Heart left ventricle (tissue), 16 donors: ENCODE results near the gene NELFCD. TPM values are rescaled to one million over a fixed set of nuclear protein-coding genes. Genes with fewer than 3 reads are reported as not detected.

Source experiments
- ATAC-seq, 4 donors: fragments of 200-7000 bp; cut with Tn5 transposase; one replicate each; pipeline ENCODE4 v1.9.1; 2020 to 2022; ENCODE audit warnings: moderate library complexity in 4 of 4, mild to moderate bottlenecking in 3 of 4, moderate number of reproducible peaks in 1 of 4
- DNase-seq, 5 donors: peaks; one replicate each; pipeline ENCODE4 v3.0.0-alpha.2; 2020
- H3K27ac ChIP-seq, 12 donors: fragments of 200-600 bp; sonication (generic) in 4 of 12; one replicate each; pipeline versions ENCODE4 v1.5.0 to v1.8.0; 2016 to 2022; ENCODE audit warnings: mild to moderate bottlenecking in 2 of 12
- H3K27me3 ChIP-seq, 9 donors: fragments of 200-600 bp; sonication (generic) in 2 of 9; one replicate each; pipeline versions ENCODE4 v1.5.1 to v1.8.0; 2016 to 2022; ENCODE audit warnings: mild to moderate bottlenecking in 3 of 9
- H3K36me3 ChIP-seq, 9 donors: fragments of 200-600 bp; sonication (generic) in 2 of 9; one replicate each; pipeline versions ENCODE4 v1.5.0 to v1.8.0; 2018 to 2022; ENCODE audit warnings: mild to moderate bottlenecking in 2 of 9
- H3K4me1 ChIP-seq, 12 donors: fragments of 200-600 bp; sonication (generic) in 4 of 12; one replicate each; pipeline versions ENCODE4 v1.5.0 to v1.8.0; 2016 to 2022; ENCODE audit warnings: mild to moderate bottlenecking in 3 of 12
- H3K4me3 ChIP-seq, 12 donors: fragments of 200-600 bp; sonication (generic) in 4 of 12; one replicate each; pipeline versions ENCODE4 v1.5.0 to v1.8.0; 2017 to 2022; ENCODE audit warnings: mild to moderate bottlenecking in 9 of 12, moderate library complexity in 4 of 12
- H3K9me3 ChIP-seq, 12 donors: fragments of 200-600 bp; sonication (generic) in 4 of 12; one replicate each; pipeline versions ENCODE4 v1.5.0 to v1.8.0; 2016 to 2022; ENCODE audit warnings: mild to moderate bottlenecking in 1 of 12
- POLR2A ChIP-seq, 2 donors: fragments of 450-650 bp; IDR thresholded peaks; one replicate each; pipeline ENCODE4 v1.6.1; 2017; ENCODE audit warnings: antibody characterized with exemption in 2 of 2, mild to moderate bottlenecking in 2 of 2, moderate library complexity in 2 of 2
- WGBS, 4 donors: extraction: QIAGEN DNeasy Blood & Tissue Kit in 2 of 4; methylation state at CpG; one replicate each; pipeline versions ENCODE4 v1.1.5 to v1.1.7; 2013 to 2018; 5-methylcytosine and 5-hydroxymethylcytosine counted together
- intact Hi-C, 10 donors: fragments of 100-400 bp; cut with DNase I; formaldehyde crosslinking; loops; one replicate each; pipeline versions ENCODE4 v1.11.1 to v1.14.2; 2022
- polyA plus RNA-seq, 2 donors: library from polyadenylated mRNA; stranded (reverse); fragments of 200-250 nt; gene quantifications; one replicate each; pipeline ENCODE4 v1.2.3, GENCODE V29; 2013
- total RNA-seq, 9 donors: library from RNA; depleted of rRNA in 2 of 9; stranded (reverse); fragments of >200 nt in 2 of 9; fragmentation: NEBNext Ultra II Directional in 3 of 9; extraction: Animal tissue kit (Norgen Biotek cat#: 25700) in 3 of 9; gene quantifications; one replicate each; pipeline versions ENCODE4 v1.1.0 to v1.2.4, GENCODE V29; 2016 to 2023
- TF ChIP-seq, protein P1 (sequence below), 12 donors: fragments of 200-600 bp; sonication (generic) in 4 of 12; IDR thresholded peaks; one replicate each; pipeline versions ENCODE4 v1.5.0 to v1.8.0; 2018 to 2022; ENCODE audit warnings: antibody characterized with exemption in 12 of 12, mild to moderate bottlenecking in 5 of 12
- donor health status: ischemic (EF 13 %, LVEDD 7.1; RV severe dilation, severe dysfunction).
- donor health status: healthy with polysubstance abuse.
- donor health status: DM: no; HTN: yes; CAD: no.
- donor health status: DM: no; HTN: no; CAD: no.
- donor health status: ischemic (EF 25% LVEDD 6.9; RV normal size, moderate dysfunction).
- donor health status: ischemic (EF 25% LVEDD 5.7; RV mildly dilated, moderate dysfunction).
- donor health status: healthy.
- donor health status: DM: yes; HTN: yes; CAD: no.
- donor health status: ischemic (EF 35%, LVEDD 5.7; RV mildly dilated, moderate dysfunction).
- donor health status: nonischemic (EF 11% LVEDD 7.7; RV severe dilation, severe dysfunction).
- donor health status: DM: yes; HTN: yes; CAD: no.
- donor health status: PGD.
- donor health status: ischemic (EF 29% LVEDD 5.4; RV normal size, mild dysfunction).
- donor health status: nonischemic (EF 23%, LVEDD 6.1; RV moderate dilation, normal function).

The NELFCD gene
- total and polyA plus RNA-seq, 11 donors, result 21.7 to 43.8 (median 26.5) TPM

- no peak for ATAC-seq
- DNase-seq, result peak in 2 of 5 donors; percentile 18 to 24
- Histone ChIP-seq H3K27me3 (no peaks in the 10 kb centered on the region), H3K9me3 (no peaks in the 10 kb centered on the region), H3K4me1 (peaks cover 11 to 42% (median 30%) of the 10 kb centered on the region in 12 donors), H3K36me3 (peaks cover 0 to 80% (median 55%) of the 10 kb centered on the region in 9 donors), H3K27ac (no peak overlapping the region), H3K4me3 (no peak overlapping the region)
- TF ChIP-seq POLR2A (IDR thresholded peaks at IDR 0.05), result no peak
- TF ChIP-seq, protein P1, sequence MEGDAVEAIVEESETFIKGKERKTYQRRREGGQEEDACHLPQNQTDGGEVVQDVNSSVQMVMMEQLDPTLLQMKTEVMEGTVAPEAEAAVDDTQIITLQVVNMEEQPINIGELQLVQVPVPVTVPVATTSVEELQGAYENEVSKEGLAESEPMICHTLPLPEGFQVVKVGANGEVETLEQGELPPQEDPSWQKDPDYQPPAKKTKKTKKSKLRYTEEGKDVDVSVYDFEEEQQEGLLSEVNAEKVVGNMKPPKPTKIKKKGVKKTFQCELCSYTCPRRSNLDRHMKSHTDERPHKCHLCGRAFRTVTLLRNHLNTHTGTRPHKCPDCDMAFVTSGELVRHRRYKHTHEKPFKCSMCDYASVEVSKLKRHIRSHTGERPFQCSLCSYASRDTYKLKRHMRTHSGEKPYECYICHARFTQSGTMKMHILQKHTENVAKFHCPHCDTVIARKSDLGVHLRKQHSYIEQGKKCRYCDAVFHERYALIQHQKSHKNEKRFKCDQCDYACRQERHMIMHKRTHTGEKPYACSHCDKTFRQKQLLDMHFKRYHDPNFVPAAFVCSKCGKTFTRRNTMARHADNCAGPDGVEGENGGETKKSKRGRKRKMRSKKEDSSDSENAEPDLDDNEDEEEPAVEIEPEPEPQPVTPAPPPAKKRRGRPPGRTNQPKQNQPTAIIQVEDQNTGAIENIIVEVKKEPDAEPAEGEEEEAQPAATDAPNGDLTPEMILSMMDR (IDR thresholded peaks at IDR 0.05), result no peak
- intact Hi-C loops, result no loop called here
- WGBS, 4 donors, result 87 to 94% (median 90%) methylated on average over 20 to 27 of the region's 27 CpGs
These were observed 20.6 kb downstream of the NELFCD start for GRCh38 chr20:59001449-59002171.

GRCh38 chr20:59002388-59002787 is 21.3 kb downstream of the NELFCD start:
- peaks cover 11 to 43% (median 31%) of the 10 kb centered on the region in 12 donors for H3K4me1 ChIP-seq
- peak in 2 of 5 donors; percentile 20 to 26 for DNase-seq
- WGBS, 4 donors, result 79 to 91% (median 90%) methylated on average over 7 to 8 of the region's 8 CpGs
- H3K36me3 ChIP-seq, result peaks cover 0 to 72% (median 47%) of the 10 kb centered on the region in 9 donors
- no peak overlapping the region for H3K4me3 ChIP-seq
- no peaks in the 10 kb centered on the region for H3K9me3 ChIP-seq
- H3K27me3 ChIP-seq, result no peaks in the 10 kb centered on the region
- intact Hi-C loops, result no loop called here
- no peak for ATAC-seq
- no peak for TF ChIP-seq POLR2A (IDR thresholded peaks at IDR 0.05)
- TF ChIP-seq, protein P1 (IDR thresholded peaks at IDR 0.05), result no peak
- no peak overlapping the region for H3K27ac ChIP-seq

DNA sequence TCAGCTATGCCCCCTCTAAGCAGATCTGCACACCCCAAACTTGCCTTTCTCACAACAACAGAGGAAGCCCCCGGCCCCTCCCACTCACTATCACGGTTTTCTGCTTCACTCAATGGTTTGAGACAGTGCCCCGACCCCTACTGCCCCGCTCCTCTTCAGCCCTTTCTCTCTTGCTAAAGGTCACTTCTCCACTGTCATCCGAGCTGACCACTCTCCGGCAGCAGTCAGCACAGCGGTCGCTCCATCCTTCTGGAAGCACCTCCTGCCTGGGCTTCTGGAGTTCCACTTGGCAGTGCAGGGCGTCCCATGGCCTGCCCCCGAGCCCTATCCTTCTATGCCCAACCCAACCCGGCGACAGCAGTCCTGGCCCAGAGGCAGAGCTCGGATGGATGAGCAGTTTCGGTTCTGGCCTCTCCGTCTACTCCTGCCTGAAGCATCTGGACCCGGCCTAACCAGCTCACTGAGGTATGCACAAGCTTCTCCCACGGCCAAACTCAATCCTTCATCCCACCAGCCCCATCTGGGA is 21.9 kb downstream of the NELFCD start:
- Histone ChIP-seq H3K27me3 (no peaks in the 10 kb centered on the region), H3K4me3 (no peak overlapping the region), H3K36me3 (peaks cover 0 to 66% (median 43%) of the 10 kb centered on the region in 9 donors), H3K27ac (no peak overlapping the region), H3K9me3 (no peaks in the 10 kb centered on the region), H3K4me1 (peaks cover 11 to 49% (median 36%) of the 10 kb centered on the region in 12 donors)
- TF ChIP-seq, protein P1 (IDR thresholded peaks at IDR 0.05), result no peak
- TF ChIP-seq POLR2A (IDR thresholded peaks at IDR 0.05), result no peak
- ATAC-seq (no peak), DNase-seq (peak in 2 of 5 donors; percentile 15 to 19)
- intact Hi-C loops, result no loop called here
- WGBS, 4 donors, result 85 to 93% (median 89%) methylated on average over 17 of the region's 17 CpGs

GRCh38 chr20:59003836-59004492 is 22.9 kb downstream of the NELFCD start:
- peaks cover 0 to 56% (median 36%) of the 10 kb centered on the region in 9 donors for H3K36me3 ChIP-seq
- ATAC-seq, result no peak
- peaks cover 11 to 59% (median 36%) of the 10 kb centered on the region in 12 donors for H3K4me1 ChIP-seq

More at GRCh38 chr20:59003836-59004492, 22.9 kb downstream of the NELFCD start:
- DNase-seq, result peak in 1 of 5 donors; percentile 23
- no peaks in the 10 kb centered on the region for H3K27me3 ChIP-seq
- intact Hi-C loops, result no loop called here
- peak overlapping the region in 5 of 12 donors; percentile 50 to 96 (median 90) for H3K27ac ChIP-seq
- 83 to 88% (median 87%) methylated on average over 16 of the region's 16 CpGs for WGBS, 4 donors
- peak overlapping the region in 5 of 12 donors; percentile 77 to 97 (median 91) for H3K4me3 ChIP-seq
- no peaks in the 10 kb centered on the region for H3K9me3 ChIP-seq
- TF ChIP-seq, protein P1 (IDR thresholded peaks at IDR 0.05), result no peak
- no peak for TF ChIP-seq POLR2A (IDR thresholded peaks at IDR 0.05)
